Esophagus muscularis mucosa (tissue), 4 donors: Measurements from ENCODE around the gene ST3GAL5. TPM values are rescaled to one million over a fixed set of nuclear protein-coding genes. Genes with fewer than 3 reads are reported as not detected.

Experiments used
- DNase-seq: peaks from one replicate; pipeline ENCODE4 v3.0.0-alpha.2; 2017; ENCODE audit errors: extremely low spot score
- H3K27ac ChIP-seq, 4 donors: fragments of 200-600 bp; sonication (generic); replicated peaks in 1 of 4; 1 replicate in 3 of 4; 2 replicates in 1 of 4; pipeline ENCODE4 v1.5.1; 2016 to 2019; ENCODE audit warnings: mild to moderate bottlenecking in 1 of 4
- H3K27me3 ChIP-seq, 4 donors: fragments of 200-600 bp; sonication (generic); one replicate each; pipeline versions ENCODE4 v1.5.1 to v1.6.0; 2016 to 2019
- H3K36me3 ChIP-seq, 4 donors: fragments of 200-600 bp; sonication (generic); one replicate each; pipeline ENCODE4 v1.5.1; 2016 to 2019
- H3K4me1 ChIP-seq, 4 donors: fragments of 200-600 bp; sonication (generic); one replicate each; pipeline ENCODE4 v1.5.1; 2016 to 2019
- H3K4me3 ChIP-seq, 4 donors: fragments of 200-600 bp; sonication (generic); 1 replicate in 2 of 4; 2 replicates in 2 of 4; pipeline ENCODE4 v1.5.1; 2016 to 2019; ENCODE audit warnings: mild to moderate bottlenecking in 4 of 4, moderate library complexity in 1 of 4
- H3K9me3 ChIP-seq, 4 donors: fragments of 200-600 bp; sonication (generic); 1 replicate in 3 of 4; 2 replicates in 1 of 4; pipeline ENCODE4 v1.5.1; 2016 to 2019
- CTCF ChIP-seq, 3 experiments: fragments of 200-600 bp in 2 of 3; fragments of 450-650 bp in 1 of 3; sonication (generic) in 2 of 3; IDR thresholded peaks; one replicate each; pipeline ENCODE4 v1.5.1; 2017 to 2019; ENCODE audit warnings: antibody characterized with exemption in 3 of 3, mild to moderate bottlenecking in 2 of 3, moderate library complexity in 1 of 3
- EP300 ChIP-seq: sonication (generic); formaldehyde crosslinking; IDR thresholded peaks from one replicate; pipeline ENCODE4 v1.6.1; 2017; ENCODE audit warnings: antibody characterized with exemption
- POLR2A ChIP-seq: fragments of 450-650 bp; IDR thresholded peaks from one replicate; pipeline ENCODE4 v1.6.1; 2017; ENCODE audit warnings: antibody characterized with exemption, moderate library complexity, mild to moderate bottlenecking, low read depth
- POLR2AphosphoS5 ChIP-seq, 2 donors: sonication (generic); formaldehyde crosslinking; IDR thresholded peaks; one replicate each; pipeline ENCODE4 v1.6.1; 2017; ENCODE audit warnings: antibody characterized with exemption in 2 of 2
- WGBS: methylation state at CpG from one replicate; pipeline ENCODE4 v1.1.5; 2018; 5-methylcytosine and 5-hydroxymethylcytosine counted together
- intact Hi-C: fragments of 100-400 bp; cut with DNase I; formaldehyde crosslinking; loops from one replicate; pipeline ENCODE4 v1.15.1; 2023
- total RNA-seq, 4 donors: library from RNA; depleted of rRNA; stranded (reverse); fragments of >200 nt; gene quantifications; one replicate each; pipeline versions ENCODE4 v1.1.0 to v1.2.1, GENCODE V29; 2016

Gene ST3GAL5
- total RNA-seq, 4 donors from 2014 or later, result 11.3 to 21.6 (median 19.4) TPM

GRCh38 chr2:85850451-85850850 lies 38.3 kb downstream of the ST3GAL5 start:
- TF ChIP-seq POLR2AphosphoS5 (IDR thresholded peaks at IDR 0.05) (no peak), POLR2A (no peak), EP300 (no peak), CTCF (IDR thresholded peaks at IDR 0.05) (no peak)
- Histone ChIP-seq H3K9me3 (no peaks in the 10 kb centered on the region), H3K27ac (no peak overlapping the region), H3K36me3 (peaks cover 0 to 54% (median 26%) of the 10 kb centered on the region in 4 donors), H3K4me1 (peaks cover 4 to 21% (median 9%) of the 10 kb centered on the region in 4 donors), H3K4me3 (no peak overlapping the region), H3K27me3 (no peaks in the 10 kb centered on the region)
- DNase-seq, result no peak
- 97% methylated on average over 8 of the region's 10 CpGs for WGBS
- intact Hi-C loops, result no loop called here

GRCh38 chr2:85847051-85847588 lies 41.7 kb downstream of the ST3GAL5 start:
- DNase-seq, result peak; percentile 70
- intact Hi-C loops, result no loop called here
- WGBS, result 77% methylated on average over 2 of the region's 2 CpGs

GRCh38 chr2:85846411-85846810 lies 42.4 kb downstream of the ST3GAL5 start:
- WGBS, result 86% methylated on average over 4 of the region's 4 CpGs
- peak; percentile 39 for DNase-seq
- no peaks in the 10 kb centered on the region for H3K27me3 ChIP-seq
- no peak overlapping the region for H3K4me3 ChIP-seq
- H3K4me1 ChIP-seq, result peaks cover 0 to 3% (median 1%) of the 10 kb centered on the region in 4 donors
- no peak overlapping the region for H3K27ac ChIP-seq
- H3K36me3 ChIP-seq, result peaks cover 0 to 80% (median 27%) of the 10 kb centered on the region in 4 donors
- TF ChIP-seq CTCF (IDR thresholded peaks at IDR 0.05), result no peak
- no peak for TF ChIP-seq EP300
- TF ChIP-seq POLR2A, result no peak
- no peak for TF ChIP-seq POLR2AphosphoS5 (IDR thresholded peaks at IDR 0.05)
- no peaks in the 10 kb centered on the region for H3K9me3 ChIP-seq
- intact Hi-C loops, result no loop called here

More at GRCh38 chr2:85847051-85847588, 41.7 kb downstream of the ST3GAL5 start:
- Histone ChIP-seq H3K27ac (no peak overlapping the region), H3K27me3 (no peaks in the 10 kb centered on the region), H3K9me3 (no peaks in the 10 kb centered on the region), H3K4me1 (peaks cover 0 to 10% (median 6%) of the 10 kb centered on the region in 4 donors), H3K36me3 (peaks cover 0 to 76% (median 31%) of the 10 kb centered on the region in 4 donors), H3K4me3 (no peak overlapping the region)
- TF ChIP-seq POLR2AphosphoS5 (IDR thresholded peaks at IDR 0.05), result no peak

- Histone ChIP-seq H3K36me3 (peaks cover 0 to 77% (median 20%) of the 10 kb centered on the region in 4 donors), H3K4me1 (no peaks in the 10 kb centered on the region), H3K9me3 (no peaks in the 10 kb centered on the region), H3K4me3 (no peak overlapping the region), H3K27me3 (no peaks in the 10 kb centered on the region), H3K27ac (no peak overlapping the region)
- peak; percentile 68 for DNase-seq
- TF ChIP-seq CTCF (IDR thresholded peaks at IDR 0.05) (no peak), POLR2A (no peak), POLR2AphosphoS5 (IDR thresholded peaks at IDR 0.05) (no peak), EP300 (no peak)
- intact Hi-C loops, result no loop called here
- WGBS, result 84% methylated on average over 4 of the region's 4 CpGs
These were observed 44.3 kb downstream of the ST3GAL5 start for GRCh38 chr2:85844486-85844885.

GRCh38 chr2:85843543-85843942 lies 45.2 kb downstream of the ST3GAL5 start:
- Histone ChIP-seq H3K4me3 (no peak overlapping the region), H3K9me3 (no peaks in the 10 kb centered on the region), H3K27ac (no peak overlapping the region), H3K36me3 (peaks cover 0 to 81% (median 18%) of the 10 kb centered on the region in 4 donors), H3K4me1 (no peaks in the 10 kb centered on the region), H3K27me3 (no peaks in the 10 kb centered on the region)
- TF ChIP-seq CTCF (IDR thresholded peaks at IDR 0.05), result peak in 1 of 3 experiments; percentile 36
- no peak for TF ChIP-seq POLR2AphosphoS5 (IDR thresholded peaks at IDR 0.05)
- WGBS, result 53% methylated on average over 4 of the region's 4 CpGs
- peak; percentile 70 for DNase-seq
- intact Hi-C loops, result no loop called here
